HG02981 (cell line): ENCODE measurements around the gene KCNE2.

Experiments used
- ATAC-seq: cut with Tn5 transposase; IDR thresholded peaks from one replicate; pipeline ENCODE4 v1.9.1; 2021; ENCODE audit warnings: mild to moderate bottlenecking, moderate library complexity; ENCODE audit not compliant: unreplicated experiment

The KCNE2 gene, protein sequence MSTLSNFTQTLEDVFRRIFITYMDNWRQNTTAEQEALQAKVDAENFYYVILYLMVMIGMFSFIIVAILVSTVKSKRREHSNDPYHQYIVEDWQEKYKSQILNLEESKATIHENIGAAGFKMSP

DNA sequence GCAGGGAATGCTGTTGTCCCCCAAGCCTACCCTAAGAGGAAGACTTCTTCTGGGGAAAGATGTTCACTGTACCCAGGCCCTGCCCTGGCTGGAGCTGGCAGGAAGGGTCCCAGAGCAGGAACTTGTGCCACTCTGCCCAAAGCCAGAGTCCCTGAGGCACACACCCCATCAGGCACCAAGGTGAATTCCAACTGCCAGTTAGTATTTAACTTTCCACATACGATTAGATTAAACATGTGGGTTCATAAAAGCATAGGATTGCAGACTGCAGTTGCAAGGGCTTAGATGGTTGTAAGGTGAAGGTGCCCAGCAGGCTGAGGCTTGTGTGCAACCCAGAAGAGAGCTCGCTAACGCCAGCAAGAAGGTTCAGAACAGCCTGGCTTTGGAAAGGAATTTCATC lies at the start of gene KCNE2:
Gene KCNE2, plus strand, starts transcription at position 274 of the 400 bp plus-strand sequence. CDS start 6,473 bp downstream, outside the sequence.
- ATAC-seq: no peak

DNA sequence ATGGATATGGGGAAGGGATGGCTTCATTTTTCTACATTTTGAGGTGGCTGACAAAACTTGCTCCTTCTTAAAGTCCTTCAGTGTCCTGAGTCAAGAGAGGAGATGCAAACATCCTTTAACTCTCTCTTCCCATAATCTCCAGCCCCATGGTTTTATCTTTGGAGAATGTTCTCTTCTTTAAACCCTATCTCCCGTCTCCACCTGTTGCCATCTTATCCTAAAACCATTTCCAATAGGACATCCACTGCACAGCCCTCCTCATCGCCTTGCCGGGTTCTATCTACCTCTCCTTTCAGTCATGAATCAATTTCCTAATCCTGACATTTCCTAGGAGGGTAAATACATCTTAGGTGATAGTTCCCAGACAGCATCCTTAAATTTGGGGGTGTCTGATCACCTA lies 44.2 kb upstream of the KCNE2 start:
- ATAC-seq: no peak

DNA sequence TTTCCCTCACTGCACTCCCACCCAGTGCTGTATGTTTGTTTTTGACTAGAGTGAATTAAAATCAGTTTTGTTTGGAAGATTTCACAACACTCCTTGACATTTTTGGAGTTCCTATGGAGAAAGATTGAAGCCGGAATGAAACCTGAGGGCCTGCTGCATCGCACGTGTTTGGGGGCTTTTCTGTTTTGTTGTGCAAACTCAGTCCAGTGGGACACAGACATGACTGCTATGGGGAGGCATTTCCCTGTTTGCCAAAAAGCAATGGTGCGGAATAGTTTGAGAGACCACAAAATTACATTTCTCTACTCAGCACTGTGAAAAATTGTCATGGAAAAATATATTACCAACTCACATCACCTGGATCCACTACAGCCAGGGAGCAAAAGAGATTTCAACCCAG lies 43.8 kb upstream of the KCNE2 start:
- ATAC-seq: no peak

DNA sequence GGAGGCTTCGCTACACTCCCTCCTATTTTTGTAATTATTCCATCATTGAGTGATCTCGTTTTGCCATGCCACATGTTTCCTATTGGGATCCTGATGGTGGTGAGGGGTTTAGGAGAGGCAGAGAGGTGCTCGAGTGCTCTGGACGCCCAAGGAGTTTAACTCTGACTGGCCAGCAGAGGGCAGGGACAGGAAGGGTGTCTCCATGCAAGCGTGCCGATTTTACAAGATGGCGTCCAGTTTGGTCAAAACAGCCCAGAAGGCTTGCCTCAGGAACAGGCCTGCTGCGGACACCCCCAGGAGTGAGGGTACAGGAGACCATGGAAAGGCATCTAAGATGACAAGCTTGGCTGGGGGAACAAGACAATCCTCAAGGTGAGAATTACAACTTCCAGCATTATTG lies 33.8 kb upstream of the KCNE2 start:
- no peak for ATAC-seq

DNA sequence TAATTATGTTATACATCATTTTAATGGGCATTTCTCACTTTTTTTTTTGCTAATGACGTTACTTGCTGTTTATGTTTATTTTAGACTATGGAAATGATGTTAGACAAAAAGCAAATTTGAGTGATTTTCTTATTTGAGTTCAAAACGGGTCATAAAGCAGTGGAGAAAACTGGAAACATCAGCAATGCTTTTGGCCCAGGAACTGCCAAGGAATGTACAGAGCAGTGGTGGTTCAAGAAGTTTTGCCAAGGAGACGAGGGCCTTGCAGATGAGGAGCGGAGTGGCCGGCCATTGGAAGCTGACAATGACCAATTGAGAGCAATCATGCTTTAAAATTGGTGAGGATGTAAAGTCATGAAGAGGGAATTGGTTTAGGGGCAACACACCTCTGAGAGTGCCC lies 32.1 kb upstream of the KCNE2 start:
- ATAC-seq: no peak

DNA sequence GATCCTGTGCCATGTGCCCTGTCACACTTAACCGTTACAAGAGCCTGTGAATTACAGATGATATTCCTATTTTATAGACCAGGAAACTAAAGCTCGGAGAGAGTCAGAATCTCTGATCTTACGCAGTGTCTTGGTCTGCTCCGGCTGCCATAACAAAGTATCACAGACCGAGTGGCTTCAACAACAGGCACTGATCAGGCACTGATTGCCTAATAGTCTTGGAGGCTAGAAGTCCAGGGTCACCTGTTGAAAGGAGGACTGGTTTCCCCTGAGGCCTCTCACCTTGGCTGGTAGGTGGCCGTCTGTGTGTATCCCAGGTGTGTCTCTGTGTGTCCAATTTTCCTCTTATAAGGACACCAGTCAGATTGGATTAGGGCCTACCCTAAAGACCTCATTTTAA lies 31.5 kb upstream of the KCNE2 start:
- no peak for ATAC-seq

DNA sequence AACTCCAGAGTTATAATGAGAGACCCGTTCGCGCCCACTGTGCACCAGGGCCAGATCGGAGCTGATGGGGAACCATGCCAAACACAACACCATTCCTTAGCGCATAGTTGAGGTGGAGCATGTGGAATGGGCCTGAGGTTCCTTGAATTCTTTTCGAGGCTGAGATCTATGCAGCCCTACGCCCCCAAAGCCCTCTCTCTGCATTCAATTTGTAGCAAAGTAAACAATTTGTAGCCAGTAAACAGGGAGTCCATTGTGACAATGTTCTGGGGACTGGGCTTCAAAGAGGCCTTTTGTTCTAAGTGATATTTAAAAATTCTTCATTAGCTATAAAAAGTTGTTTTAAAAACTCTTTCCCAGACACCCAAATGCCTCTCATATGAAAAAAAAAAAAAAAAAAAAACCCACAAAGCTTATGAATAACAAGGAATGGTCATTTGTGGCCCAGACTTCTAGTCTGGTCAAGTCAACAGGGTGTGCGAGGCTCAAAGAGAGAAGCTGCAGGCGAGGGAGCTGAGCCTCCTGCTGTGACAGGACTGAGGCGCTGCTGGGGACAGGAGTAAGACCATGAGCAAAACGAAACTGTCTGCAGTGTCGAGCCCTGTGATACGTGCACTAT lies 30.6 kb upstream of the KCNE2 start:
- ATAC-seq: no peak

DNA sequence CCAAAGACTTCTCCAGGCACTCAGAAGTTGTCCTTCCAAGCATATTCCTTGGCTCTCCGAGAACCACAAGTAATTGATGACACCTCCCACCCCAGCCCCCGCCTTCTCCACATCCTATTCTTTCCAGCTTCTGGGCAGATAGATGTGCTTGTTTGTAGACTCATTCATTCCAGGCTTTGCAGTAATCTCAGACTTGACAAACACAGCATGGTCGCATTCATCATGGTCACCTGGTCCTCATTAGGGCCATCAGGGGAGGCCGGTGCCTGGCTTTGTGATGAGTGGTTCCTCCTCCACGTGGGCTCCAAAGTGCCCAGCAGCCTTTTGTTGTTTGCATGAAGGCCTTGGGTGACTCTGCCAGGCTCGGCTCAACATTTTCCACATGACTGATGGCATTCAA lies 28.5 kb upstream of the KCNE2 start:
- no peak for ATAC-seq

DNA sequence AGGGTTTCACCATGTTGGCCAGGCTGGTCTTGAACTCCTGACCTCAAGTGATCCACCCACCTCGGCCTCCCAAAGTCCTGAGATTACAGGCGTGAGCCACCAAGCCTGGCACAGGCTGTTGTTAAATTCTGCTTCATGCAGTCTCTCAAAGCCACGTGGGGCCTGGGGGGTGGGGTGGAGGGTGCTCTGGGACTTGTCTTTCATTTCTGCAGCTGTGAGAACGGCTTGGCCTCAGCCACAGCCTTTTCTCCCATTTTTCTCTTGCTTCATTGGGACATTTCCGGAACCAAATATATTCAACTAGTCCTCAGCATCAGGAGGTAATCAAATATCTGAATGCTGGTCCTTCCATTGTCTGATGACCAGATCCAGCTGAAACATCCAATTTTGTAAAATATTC lies 27.6 kb upstream of the KCNE2 start:
- no peak for ATAC-seq

DNA sequence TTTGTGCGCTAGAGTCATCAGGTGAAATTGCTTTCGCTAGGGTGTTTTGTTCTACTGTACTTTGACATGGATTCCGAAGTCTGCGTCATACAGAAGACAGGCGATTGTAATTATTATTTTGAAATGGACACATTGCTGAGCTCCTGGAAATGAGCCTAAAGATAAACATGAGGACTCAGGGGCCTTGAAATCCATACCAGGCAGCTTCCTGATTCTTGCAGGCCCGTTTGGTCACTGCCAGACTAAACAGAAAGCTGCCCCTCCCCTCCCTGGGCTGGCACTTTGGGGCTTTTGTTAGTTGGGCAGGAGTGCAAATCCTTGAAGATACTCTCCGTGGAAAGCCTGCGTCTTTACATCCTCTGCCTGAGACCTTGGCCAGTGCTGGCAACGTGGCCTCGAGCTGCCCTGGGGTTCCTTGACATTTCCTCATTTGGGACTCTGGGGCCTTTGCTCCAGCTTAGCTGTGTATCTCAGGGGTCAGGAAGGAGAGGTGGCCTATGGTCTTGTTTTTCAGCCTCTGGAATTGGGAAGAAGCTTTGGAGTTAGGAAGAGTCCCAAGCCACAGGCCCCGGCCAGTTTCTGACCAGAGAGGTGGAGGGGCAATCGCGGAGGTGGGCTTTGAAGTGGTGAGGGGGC lies 26.9 kb upstream of the KCNE2 start:
- no peak for ATAC-seq

DNA sequence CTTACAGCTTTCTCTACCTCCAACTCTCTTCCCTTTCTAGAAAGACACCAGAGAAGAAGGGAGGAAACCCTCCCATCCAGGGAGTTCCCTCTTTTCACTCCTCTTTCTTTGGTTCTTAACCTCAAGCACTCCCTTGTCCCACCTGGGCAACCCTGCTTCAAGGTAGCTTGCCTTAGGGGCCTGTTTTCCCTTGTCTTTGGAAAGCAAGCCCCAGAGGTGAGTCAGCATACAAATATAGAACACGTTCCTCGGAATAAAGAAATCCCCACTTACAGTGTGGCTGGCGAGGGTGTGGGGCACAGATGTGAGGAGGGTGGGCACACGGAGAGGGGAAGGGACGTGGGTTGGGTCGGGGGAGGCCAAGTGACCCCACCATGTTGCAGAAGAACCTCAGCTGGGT lies 26.1 kb upstream of the KCNE2 start:
- no peak for ATAC-seq

DNA sequence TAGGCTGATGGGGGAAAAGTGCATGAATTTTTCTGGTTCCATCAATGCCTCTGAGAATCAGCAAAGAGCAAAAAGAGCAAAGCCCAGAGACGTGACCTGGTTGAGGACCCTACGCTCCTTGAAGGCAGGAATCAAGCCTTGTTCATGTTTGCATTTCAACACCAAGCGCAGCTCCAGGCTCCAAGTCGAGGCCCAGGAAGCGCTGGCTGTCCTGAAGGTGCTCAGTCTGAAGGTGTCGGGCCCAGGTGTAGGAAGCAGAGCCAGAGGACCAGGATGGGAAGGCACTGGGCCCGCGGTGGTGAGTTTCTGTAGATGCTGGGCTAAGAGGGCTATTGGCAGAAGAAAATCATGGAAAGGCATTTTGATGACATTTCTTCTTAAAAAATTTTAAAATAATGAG lies 25.6 kb upstream of the KCNE2 start:
- ATAC-seq: no peak

DNA sequence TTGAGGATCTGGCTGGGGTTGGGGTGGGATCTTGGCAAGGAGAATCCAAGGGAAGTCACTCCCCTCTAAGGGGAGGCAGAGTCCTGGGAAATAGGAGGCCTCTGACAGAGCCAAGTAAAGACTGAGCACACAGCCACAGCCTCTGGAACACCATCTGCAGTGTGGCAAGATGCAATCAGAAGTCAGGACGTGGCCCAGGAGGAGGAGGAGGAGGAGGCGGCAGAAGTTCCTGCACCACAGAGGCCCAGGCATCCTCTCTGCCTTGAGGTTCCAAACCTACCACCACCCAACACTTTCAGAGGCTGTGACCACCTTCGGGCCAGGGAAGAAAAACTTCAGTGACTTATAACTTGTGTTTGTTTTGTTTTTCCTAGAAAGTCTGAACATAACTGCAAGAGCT lies 23.7 kb upstream of the KCNE2 start:
- no peak for ATAC-seq

DNA sequence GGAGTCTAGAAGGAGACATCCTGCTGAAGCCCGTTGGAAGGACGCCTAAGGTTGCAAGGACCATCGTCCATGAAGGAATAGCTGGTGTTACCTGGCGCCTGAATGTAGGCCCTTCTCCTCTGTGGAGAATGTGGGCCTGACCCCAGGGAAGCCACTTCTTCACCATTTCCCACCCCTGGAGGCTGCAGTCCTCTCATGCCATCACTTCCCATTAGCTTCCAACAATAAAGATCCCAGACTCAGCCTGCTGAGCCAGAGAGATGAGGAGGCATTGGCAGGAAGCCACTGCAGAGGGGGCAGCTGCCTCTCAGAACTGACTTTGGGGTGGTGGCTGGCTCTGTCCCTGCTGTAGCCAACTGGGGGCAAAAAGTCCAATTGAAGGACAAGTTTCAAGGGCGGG lies 21.3 kb upstream of the KCNE2 start:
- ATAC-seq: no peak

DNA sequence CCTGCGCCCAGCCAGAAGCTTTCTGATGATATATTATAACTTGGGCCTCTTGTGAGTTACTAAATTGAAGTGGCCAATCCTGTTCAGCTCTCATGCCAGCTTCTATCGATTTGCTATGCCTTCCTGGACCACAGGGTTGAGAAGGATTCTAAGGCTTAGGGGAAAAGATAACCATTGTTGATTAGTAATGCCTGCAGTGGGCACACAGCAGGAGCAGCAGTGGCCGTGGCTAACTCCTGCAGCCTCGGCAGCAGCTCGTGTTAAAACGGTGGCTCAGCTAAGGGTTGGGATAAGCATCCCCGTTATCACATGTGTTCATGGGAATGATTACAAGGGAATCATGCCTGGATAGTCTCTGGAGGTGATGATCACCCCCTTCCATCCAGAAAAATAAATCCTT lies 20.5 kb upstream of the KCNE2 start:
- ATAC-seq: no peak

DNA sequence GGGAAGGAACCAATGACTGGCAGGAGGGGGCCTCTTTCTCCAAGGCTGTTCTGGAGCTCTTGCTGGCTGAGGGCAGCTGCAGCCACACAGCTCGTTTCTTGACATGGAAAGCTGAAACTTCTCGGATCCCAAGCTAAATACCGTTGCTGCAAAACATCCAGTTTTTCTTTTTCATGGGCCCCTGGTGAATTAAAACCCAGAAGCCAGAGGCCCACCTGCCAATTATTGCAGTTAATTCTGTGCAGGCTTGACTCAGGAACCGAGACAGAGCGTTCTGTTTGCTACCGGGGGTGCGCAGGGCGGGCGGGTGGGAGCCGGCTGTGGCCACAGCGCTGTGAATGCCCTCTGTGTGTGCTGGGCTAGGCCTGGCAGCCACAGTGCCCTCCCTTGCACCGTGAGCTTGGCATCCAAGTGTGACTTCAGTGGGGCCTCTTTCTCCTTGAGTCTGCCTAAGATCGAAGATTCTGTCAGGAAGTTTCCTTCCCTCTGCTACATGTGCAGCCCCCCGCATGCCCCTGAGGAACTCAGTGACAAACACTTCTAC lies 19.9 kb upstream of the KCNE2 start:
- ATAC-seq: no peak

DNA sequence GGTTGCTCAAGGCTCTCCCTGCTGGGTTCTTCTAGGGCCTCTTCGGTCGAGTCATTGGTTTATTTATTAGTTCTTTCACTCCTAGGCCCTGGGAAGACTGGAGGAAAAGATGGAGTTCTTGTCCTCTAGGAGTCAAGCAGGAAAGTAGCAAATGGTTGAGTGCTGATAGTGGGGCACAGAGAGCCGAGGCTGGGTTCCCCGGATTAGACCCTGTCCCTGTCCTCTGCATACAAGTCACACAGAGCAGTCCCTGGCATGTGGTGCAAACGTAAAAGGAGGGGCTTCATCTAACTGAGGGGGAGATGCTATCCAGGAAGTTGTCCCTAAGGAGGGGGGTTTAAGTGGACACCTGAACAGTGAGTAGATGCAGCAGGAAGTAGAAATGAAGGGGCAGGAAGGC lies 19.2 kb upstream of the KCNE2 start:
- no peak for ATAC-seq

DNA sequence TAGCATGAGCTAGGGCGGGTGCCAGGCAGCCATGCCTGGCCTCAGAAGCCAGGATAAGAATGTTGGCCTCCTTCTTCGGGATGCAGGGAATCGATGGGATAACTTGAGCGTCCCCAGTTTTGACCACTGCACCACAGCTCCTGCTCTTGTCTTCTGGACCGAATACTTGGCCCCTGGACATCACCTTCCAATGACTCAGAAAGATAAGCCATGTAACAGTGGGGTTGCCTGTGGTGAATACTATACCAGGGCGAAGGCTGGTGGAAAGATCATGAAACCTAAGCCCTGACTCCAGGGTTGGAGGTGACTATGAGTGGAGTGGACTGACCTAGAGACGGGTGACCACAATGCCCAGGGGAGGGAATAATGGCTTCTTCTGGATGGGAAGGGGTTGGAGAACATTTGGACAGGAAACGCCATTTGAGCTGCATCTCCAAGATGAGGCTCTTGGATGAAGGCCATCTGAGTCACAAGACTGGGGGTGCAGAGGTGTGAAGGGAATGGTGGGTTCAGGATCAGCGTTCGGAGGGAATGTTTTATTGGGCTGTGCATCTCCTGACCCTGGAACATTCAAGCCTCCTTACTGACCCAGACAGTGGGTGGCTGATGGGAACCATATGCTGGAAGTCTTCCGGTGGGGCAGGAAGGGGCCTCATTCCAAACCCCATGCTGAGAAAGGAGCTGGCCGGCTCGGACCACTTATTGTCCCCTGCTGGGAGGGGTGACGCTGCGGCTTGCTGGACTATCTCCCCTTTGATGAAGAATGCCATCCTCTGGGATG lies 18.5 kb upstream of the KCNE2 start:
- ATAC-seq: no peak

DNA sequence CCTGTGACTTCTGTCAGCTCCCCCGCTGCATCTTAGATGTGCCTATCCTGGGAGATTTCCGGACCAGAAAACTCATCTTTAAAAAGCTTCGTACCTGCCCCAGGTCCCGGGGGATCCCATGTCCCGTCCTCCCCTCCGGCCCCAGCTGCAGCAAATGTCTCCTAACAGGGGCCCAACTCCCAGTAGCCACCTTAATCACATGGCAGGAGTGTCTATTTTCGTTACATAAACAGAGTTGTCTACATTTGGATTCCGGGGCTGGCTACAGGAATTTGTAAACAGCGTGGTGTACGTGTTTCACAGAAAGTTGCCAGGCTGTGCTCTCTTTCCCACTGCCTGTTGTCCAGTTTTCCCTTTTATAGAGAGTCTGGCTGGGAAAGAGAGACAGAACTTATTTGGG lies 17.9 kb upstream of the KCNE2 start:
- ATAC-seq: no peak

DNA sequence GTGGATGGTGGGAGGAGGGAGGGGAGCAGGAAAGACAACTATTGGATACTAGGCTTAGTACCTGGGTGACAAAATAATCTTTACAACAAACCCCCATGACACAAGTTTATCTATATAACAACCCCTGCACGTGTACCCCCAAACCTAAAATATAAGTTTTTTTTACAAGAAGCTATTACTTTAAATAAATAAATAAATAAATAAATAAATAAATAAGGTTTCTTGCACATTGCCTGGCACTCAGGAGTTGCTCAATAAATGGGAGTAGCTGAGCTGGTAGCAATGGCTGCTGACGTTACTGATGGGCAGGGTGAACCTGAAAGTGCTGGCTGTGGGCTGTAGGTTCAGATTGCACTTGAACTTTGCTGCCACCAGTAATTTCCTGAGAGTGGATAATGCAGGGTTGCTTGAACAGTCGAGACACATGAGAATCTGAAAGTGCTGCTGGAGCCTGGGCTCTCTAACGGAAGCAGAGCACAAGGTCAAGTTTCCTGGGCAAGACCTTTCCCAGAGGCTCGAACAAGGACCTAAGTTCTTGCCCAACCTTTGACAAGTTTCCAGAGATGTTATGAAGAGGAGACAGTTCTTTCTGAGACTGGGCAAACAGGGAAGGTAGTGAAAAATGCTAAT lies 14.8 kb upstream of the KCNE2 start:
- no peak for ATAC-seq

DNA sequence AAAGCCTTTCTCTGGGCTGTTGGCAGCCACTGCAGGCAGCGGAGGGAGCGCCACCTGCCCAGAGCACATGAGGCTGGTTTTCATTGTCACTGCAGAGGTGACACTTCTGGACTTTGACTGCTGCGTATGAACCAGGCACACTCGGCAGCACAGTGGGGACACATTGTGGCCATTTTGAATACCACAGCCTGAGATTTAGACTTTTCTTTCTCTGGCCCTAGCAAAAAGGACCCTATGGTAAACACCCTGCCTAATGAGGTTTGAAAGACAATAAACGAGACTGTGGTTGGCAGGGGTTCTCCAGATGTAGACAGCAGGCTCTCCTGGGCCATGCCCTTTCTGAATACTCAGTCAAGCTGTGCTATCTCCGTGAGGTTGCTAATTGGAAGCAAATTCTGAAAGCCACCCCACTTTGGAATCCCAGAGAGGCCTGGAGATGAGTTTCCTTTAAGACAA lies 12.0 kb upstream of the KCNE2 start:
- no peak for ATAC-seq
